Nephron progenitor cell (in vitro differentiated cells): Measurements from ENCODE around the gene ZNF438.

ENCODE experiments used
- DNase-seq: peaks from one replicate; pipeline ENCODE4 v3.0.0; 2021
- H3K27ac Mint-ChIP-seq: 2 replicates; pipeline ENCODE4 v1.8.0; 2021; ENCODE audit warnings: mild to moderate bottlenecking, moderate library complexity, mixed read lengths
- H3K27me3 Mint-ChIP-seq: 2 replicates; pipeline ENCODE4 v1.8.0; 2021; ENCODE audit warnings: mild to moderate bottlenecking, low read depth, mixed read lengths; ENCODE audit not compliant: poor library complexity
- H3K36me3 Mint-ChIP-seq: 2 replicates; pipeline ENCODE4 v1.8.0; 2021; ENCODE audit warnings: low read depth, mixed read lengths
- H3K4me1 Mint-ChIP-seq: 2 replicates; pipeline ENCODE4 v1.8.0; 2021; ENCODE audit warnings: mixed read lengths
- H3K4me3 Mint-ChIP-seq: 2 replicates; pipeline ENCODE4 v1.8.0; 2021; ENCODE audit warnings: mild to moderate bottlenecking, moderate library complexity, mixed read lengths
- H3K9me3 Mint-ChIP-seq: 2 replicates; pipeline ENCODE4 v1.8.0; 2021; ENCODE audit warnings: mild to moderate bottlenecking, moderate library complexity, mixed read lengths
- CTCF ChIP-seq: fragments of 200-600 bp; sonication (generic); IDR thresholded peaks from 2 replicates; pipeline ENCODE4 v1.5.0; 2021; ENCODE audit warnings: antibody characterized with exemption

Gene ZNF438

GRCh38 chr10:30990971-30991646 lies 40.6 kb downstream of the ZNF438 start:
- Mint-ChIP-seq H3K27me3 (no peaks in the 10 kb centered on the region), H3K27ac (no peak overlapping the region), H3K9me3 (peaks cover 33% of the 10 kb centered on the region), H3K4me1 (no peaks in the 10 kb centered on the region), H3K36me3 (peaks cover 23% of the 10 kb centered on the region), H3K4me3 (no peak overlapping the region)
- no peak for DNase-seq
- TF ChIP-seq CTCF, result no peak

GRCh38 chr10:30990351-30990750 lies 41.3 kb downstream of the ZNF438 start:
- Mint-ChIP-seq H3K9me3 (peaks cover 26% of the 10 kb centered on the region), H3K27me3 (no peaks in the 10 kb centered on the region), H3K4me3 (no peak overlapping the region), H3K36me3 (peaks cover 23% of the 10 kb centered on the region), H3K4me1 (no peaks in the 10 kb centered on the region), H3K27ac (no peak overlapping the region)
- DNase-seq, result no peak
- TF ChIP-seq CTCF, result no peak

GRCh38 chr10:30988831-30989435 lies 42.7 kb downstream of the ZNF438 start:
- Mint-ChIP-seq H3K36me3 (peaks cover 9% of the 10 kb centered on the region), H3K27ac (no peak overlapping the region), H3K4me1 (no peaks in the 10 kb centered on the region), H3K27me3 (no peaks in the 10 kb centered on the region), H3K9me3 (peaks cover 11% of the 10 kb centered on the region), H3K4me3 (no peak overlapping the region)
- DNase-seq, result no peak
- no peak for TF ChIP-seq CTCF

GRCh38 chr10:30987463-30987862 lies 44.2 kb downstream of the ZNF438 start:
- DNase-seq, result no peak
- H3K4me1 Mint-ChIP-seq, result no peaks in the 10 kb centered on the region
- no peaks in the 10 kb centered on the region for H3K27me3 Mint-ChIP-seq
- peaks cover 6% of the 10 kb centered on the region for H3K9me3 Mint-ChIP-seq
- no peak overlapping the region for H3K27ac Mint-ChIP-seq
- peaks cover 6% of the 10 kb centered on the region for H3K36me3 Mint-ChIP-seq
- no peak for TF ChIP-seq CTCF
- H3K4me3 Mint-ChIP-seq, result no peak overlapping the region

- Mint-ChIP-seq H3K9me3 (peaks cover 6% of the 10 kb centered on the region), H3K36me3 (peaks cover 6% of the 10 kb centered on the region), H3K4me3 (no peak overlapping the region), H3K27ac (no peak overlapping the region), H3K4me1 (no peaks in the 10 kb centered on the region), H3K27me3 (no peaks in the 10 kb centered on the region)
- TF ChIP-seq CTCF, result no peak
- no peak for DNase-seq
Observed at GRCh38 chr10:30986053-30986555, 45.6 kb downstream of the ZNF438 start.

GRCh38 chr10:30985512-30985911 lies 46.2 kb downstream of the ZNF438 start:
- Mint-ChIP-seq H3K27ac (no peak overlapping the region), H3K36me3 (peaks cover 12% of the 10 kb centered on the region), H3K27me3 (no peaks in the 10 kb centered on the region), H3K9me3 (peaks cover 6% of the 10 kb centered on the region), H3K4me1 (no peaks in the 10 kb centered on the region), H3K4me3 (no peak overlapping the region)
- DNase-seq, result no peak
- no peak for TF ChIP-seq CTCF
